Panc1 (cell line): Measurements from ENCODE around the gene OR7C2. TPM values are rescaled to one million over a fixed set of nuclear protein-coding genes. Genes with fewer than 3 reads are reported as not detected.
"Not testable (repeated sequence)": the region's sequence is repeated elsewhere in the genome, so short reads cannot be mapped to it uniquely, and the experiment has no call there.

Source experiments
- ATAC-seq: fragments of 200-7000 bp; cut with Tn5 transposase; 2 replicates; pipeline ENCODE4 v1.9.1; 2020; ENCODE audit warnings: mild to moderate bottlenecking, moderate library complexity
- BruUV-seq: library from RNA; stranded (reverse); fragments of 400-500 nt; replicated peaks from 2 replicates; lab custom pipeline; 2021; lab: Mats Ljungman, UMichigan
- CTCF ChIA-PET: fragments of 300-600 bp; sonication (Branson Sonifier 250); formaldehyde crosslinking; loops from one replicate; lab custom pipeline; 2022; ENCODE audit warnings: antibody characterized with exemption; lab: Charles Lee
- POLR2A ChIA-PET: fragments of 300-600 bp; sonication (Branson Sonifier 250); formaldehyde crosslinking; loops from one replicate; lab custom pipeline; 2022; ENCODE audit warnings: antibody characterized with exemption; lab: Charles Lee
- DNase-seq: peaks from one replicate; pipeline ENCODE4 v3.0.0-alpha.2; 2010; ENCODE audit warnings: low read depth, low spot score
- H3K27ac ChIP-seq: 2 replicates; pipeline ENCODE4 v1.5.1; 2011; ENCODE audit warnings: mild to moderate bottlenecking, low read length, inconsistent platforms
- H3K27me3 ChIP-seq: fragments of 200-500 bp; sonication (Bioruptor generic); 2 replicates; pipeline ENCODE4 v1.6.0; 2014; ENCODE audit warnings: low read length, inconsistent platforms; ENCODE audit not compliant: control insufficient read depth, insufficient read depth
- H3K36me3 ChIP-seq: fragments of 200-500 bp; sonication (Bioruptor generic); 2 replicates; pipeline ENCODE4 v1.5.1; 2014; ENCODE audit warnings: inconsistent platforms, mild to moderate bottlenecking, low read length, moderate library complexity; ENCODE audit not compliant: control insufficient read depth, insufficient read depth
- H3K4me1 ChIP-seq: 2 replicates; pipeline ENCODE4 v1.5.1; 2011; ENCODE audit warnings: inconsistent platforms, mild to moderate bottlenecking, low read length, moderate library complexity; ENCODE audit not compliant: control insufficient read depth, insufficient read depth
- H3K4me3 ChIP-seq, 2 experiments: 2 replicates each; pipeline ENCODE4 v1.5.1; 2011 to 2012; ENCODE audit warnings: low read depth in 2 of 2, low read length in 2 of 2, mild to moderate bottlenecking in 2 of 2, inconsistent platforms in 1 of 2, moderate library complexity in 1 of 2
- H3K9me3 ChIP-seq: fragments of 200-500 bp; sonication (Bioruptor generic); 2 replicates; pipeline ENCODE4 v1.5.1; 2014; ENCODE audit warnings: low read depth, mild to moderate bottlenecking, inconsistent platforms, low read length, moderate library complexity; ENCODE audit not compliant: control insufficient read depth, insufficient read depth
- CTCF ChIP-seq: fragments of 450-650 bp; IDR thresholded peaks from 2 replicates; pipeline ENCODE4 v1.5.1; 2017; ENCODE audit warnings: mild to moderate bottlenecking
- POLR2AphosphoS5 ChIP-seq: IDR thresholded peaks from 2 replicates; pipeline ENCODE4 v1.6.1; 2012; ENCODE audit warnings: mild to moderate bottlenecking, low read depth, low read length, moderate library complexity
- REST ChIP-seq, 2 experiments: IDR thresholded peaks; 2 replicates each; pipeline ENCODE4 v1.6.1; 2011 to 2012; ENCODE audit warnings: low read depth in 2 of 2, control low read depth in 1 of 2, low read length in 1 of 2, mild to moderate bottlenecking in 1 of 2, moderate library complexity in 1 of 2; ENCODE audit not compliant: insufficient read depth in 1 of 2
- SIN3A ChIP-seq: IDR thresholded peaks from 2 replicates; pipeline ENCODE4 v1.6.1; 2012; ENCODE audit warnings: low read depth, mild to moderate bottlenecking, low read length, moderate library complexity, borderline replicate concordance; ENCODE audit not compliant: insufficient read depth
- TCF7L2 ChIP-seq: IDR thresholded peaks from 2 replicates; pipeline ENCODE4 v1.6.1; 2011; ENCODE audit warnings: mild to moderate bottlenecking, low read depth, low read length, inconsistent platforms
- in situ Hi-C: cut with HindIII; loops from 2 replicates; pipeline ENCODE4 v1.10.0; 2016; ENCODE audit warnings: low sequenced_read_pairs, low pct_unique_long_range_greater_than_20kb
- intact Hi-C: fragments of 100-400 bp; cut with micrococcal nuclease; formaldehyde crosslinking; loops from one replicate; pipeline ENCODE4 v1.10.0; 2022; ENCODE audit not compliant: unreplicated experiment
- total RNA-seq: library from RNA; stranded (reverse); gene quantifications from one replicate; pipeline ENCODE4 v1.2.1, GENCODE V29; 2021; ENCODE audit not compliant: unreplicated experiment

Gene OR7C2
- total RNA-seq, 1 experiment from 2014 or later = not detected

GRCh38 chr19:14943601-14944000 lies 2.3 kb downstream of the OR7C2 start:
- intact Hi-C loops = no loop called here
- no peak for TF ChIP-seq POLR2AphosphoS5
- no peak for TF ChIP-seq REST (IDR thresholded peaks at IDR 0.05; ENCODE audit: insufficient read depth in 1 of 2, low read depth in 2 of 2, low read length in 1 of 2)
- no peak for TF ChIP-seq TCF7L2
- TF ChIP-seq CTCF = no peak
- TF ChIP-seq SIN3A = no peak
- in situ Hi-C loops = no loop called here

GRCh38 chr19:14944456-14944855 lies 3.2 kb downstream of the OR7C2 start:
- ATAC-seq (no peak), DNase-seq (no peak)
- Histone ChIP-seq H3K27ac (no peak overlapping the region), H3K36me3 (no peaks in the 10 kb centered on the region), H3K9me3 (no peaks in the 10 kb centered on the region), H3K27me3 (no peaks in the 10 kb centered on the region), H3K4me3 (no peak overlapping the region), H3K4me1 (no peaks in the 10 kb centered on the region)
- CTCF ChIA-PET = interaction anchor here (0.6 kb wide), 1 partner anchor 138 kb away, joined by 6 read pairs; no protein-coding TSS in a partner anchor
- BruUV-seq = no TSS peak
- POLR2A ChIA-PET = no interaction called here
- TF ChIP-seq POLR2AphosphoS5 (no peak), REST (IDR thresholded peaks at IDR 0.05; ENCODE audit: insufficient read depth in 1 of 2, low read depth in 2 of 2, low read length in 1 of 2) (no peak), CTCF (no peak), TCF7L2 (no peak), SIN3A (no peak)
- intact Hi-C loops = no loop called here
- in situ Hi-C loops = no loop called here

More at GRCh38 chr19:14943601-14944000, 2.3 kb downstream of the OR7C2 start:
- Histone ChIP-seq H3K9me3 (no peaks in the 10 kb centered on the region), H3K27me3 (no peaks in the 10 kb centered on the region), H3K4me3 (no peak overlapping the region), H3K4me1 (no peaks in the 10 kb centered on the region), H3K27ac (no peak overlapping the region), H3K36me3 (no peaks in the 10 kb centered on the region)
- ATAC-seq (no peak), DNase-seq (no peak)
- ChIA-PET POLR2A (no interaction called here), CTCF (no interaction called here)
- no TSS peak for BruUV-seq

- in situ Hi-C loops, BruUV-seq, POLR2A ChIA-PET, H3K4me3 ChIP-seq, H3K9me3 ChIP-seq, DNase-seq, H3K36me3 ChIP-seq, H3K4me1 ChIP-seq, CTCF ChIA-PET, H3K27ac ChIP-seq, intact Hi-C loops, H3K27me3 ChIP-seq, ATAC-seq: not testable (repeated sequence)
Observed at GRCh38 chr19:14949413-14949812, 8.1 kb downstream of the OR7C2 start.
